Measurements from ENCODE around the gene KCNC2. TPM values are rescaled to one million over a fixed set of nuclear protein-coding genes. Genes with fewer than 3 reads are reported as not detected.
"Not testable (repeated sequence)": the region's sequence is repeated elsewhere in the genome, so short reads cannot be mapped to it uniquely, and the experiment has no call there.

KCNC2 gene
- not detected in 2 replicates for polyA plus RNA-seq (2014; cell fraction: cytosol; rRNA removed)
- polyA plus RNA-seq (2014; cell fraction: nucleus; rRNA removed) = not detected in 2 replicates

GRCh38 chr12:75209812-75210138, at the start of gene KCNC2:
Gene KCNC2, minus strand, starts transcription at chr12:75209839.
- no peak for DNase-seq (ENCODE audit: low spot score)

GRCh38 chr12:75259143-75259542, 49.5 kb upstream of the KCNC2 start:
- DNase-seq (ENCODE audit: low spot score) = no peak

DNA sequence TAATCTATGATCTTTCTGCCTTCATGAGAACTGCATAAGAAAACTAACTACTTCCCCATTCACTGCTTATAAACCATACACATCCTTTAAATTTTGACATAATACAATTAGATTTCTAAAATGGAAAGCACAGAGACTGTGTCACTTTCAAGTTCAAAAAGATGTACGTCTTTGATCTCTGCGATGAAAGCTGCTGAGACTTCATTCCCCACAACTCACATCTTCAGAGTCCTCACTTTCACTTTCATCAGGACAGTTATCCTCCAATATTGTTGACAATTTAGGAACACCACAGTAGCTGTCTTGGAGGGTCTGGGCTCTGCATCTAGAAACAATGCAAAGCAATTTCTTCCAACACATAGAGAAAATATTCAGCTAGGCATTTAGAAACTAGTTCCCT, 47.9 kb upstream of the KCNC2 start:
- DNase-seq (ENCODE audit: low spot score) = no peak

GRCh38 chr12:75245108-75245507, 35.5 kb upstream of the KCNC2 start:
- no peak for DNase-seq (ENCODE audit: low spot score)

DNA sequence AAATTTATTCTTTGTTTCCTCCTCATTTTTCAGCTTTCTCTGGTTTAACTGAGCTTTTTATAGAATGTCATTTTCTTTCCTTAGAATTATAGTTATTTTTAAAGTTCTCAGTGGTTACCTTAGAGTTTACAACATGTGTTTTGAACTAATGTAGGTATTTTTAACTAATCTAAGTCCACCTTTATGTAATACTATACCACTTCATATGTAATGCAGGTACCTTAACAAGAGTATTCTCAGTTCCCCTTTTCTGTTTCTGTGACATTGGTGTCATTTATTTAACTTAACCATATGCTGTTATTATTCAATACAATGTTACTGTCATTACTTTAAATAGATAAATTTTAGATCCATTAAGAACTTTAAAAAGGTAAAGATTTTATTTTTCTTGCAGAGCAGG, 30.3 kb upstream of the KCNC2 start:
- DNase-seq (ENCODE audit: low spot score) = no peak

DNA sequence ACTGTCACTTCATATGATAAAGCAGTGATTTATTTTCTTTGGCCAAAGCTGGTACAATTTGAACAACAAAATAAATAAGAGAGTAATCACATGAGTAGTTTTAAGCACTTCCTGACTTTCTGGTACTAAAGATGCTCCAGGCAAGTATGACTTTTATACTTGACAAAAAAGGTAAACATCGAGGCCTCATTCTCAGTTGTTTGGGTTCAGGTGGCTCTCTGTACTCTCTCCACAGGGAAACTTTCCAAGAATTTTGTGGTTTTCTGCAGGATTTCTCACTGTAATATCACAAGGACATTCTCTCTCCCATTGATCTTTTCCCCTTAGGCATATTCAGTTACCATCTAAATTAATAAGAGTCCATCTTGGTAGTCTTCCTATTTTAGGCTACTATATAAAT, 26.6 kb upstream of the KCNC2 start:
- DNase-seq (ENCODE audit: low spot score) = no peak

GRCh38 chr12:75227132-75227531, 17.5 kb upstream of the KCNC2 start:
- DNase-seq (ENCODE audit: low spot score) = no peak

DNA sequence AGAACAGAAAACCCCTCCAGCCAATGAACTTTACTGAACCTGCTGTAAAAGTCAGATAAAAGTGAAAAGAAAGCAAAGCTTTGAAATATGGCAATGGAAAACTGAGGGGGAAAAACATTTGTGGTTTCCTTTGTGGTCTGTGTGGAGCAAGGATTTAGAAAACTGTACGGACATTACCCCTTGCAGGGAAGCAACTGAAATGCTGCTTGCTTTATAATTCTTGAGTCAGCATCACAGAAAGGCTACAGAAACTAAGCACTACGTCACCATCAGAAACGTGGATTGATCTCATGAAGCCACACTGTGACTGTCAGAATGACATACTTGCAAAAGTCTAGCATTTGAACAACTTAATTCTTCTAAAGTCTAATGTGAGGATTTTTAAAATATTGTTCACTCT, 2.4 kb upstream of the KCNC2 start:
- no peak for DNase-seq (ENCODE audit: low spot score)

DNA sequence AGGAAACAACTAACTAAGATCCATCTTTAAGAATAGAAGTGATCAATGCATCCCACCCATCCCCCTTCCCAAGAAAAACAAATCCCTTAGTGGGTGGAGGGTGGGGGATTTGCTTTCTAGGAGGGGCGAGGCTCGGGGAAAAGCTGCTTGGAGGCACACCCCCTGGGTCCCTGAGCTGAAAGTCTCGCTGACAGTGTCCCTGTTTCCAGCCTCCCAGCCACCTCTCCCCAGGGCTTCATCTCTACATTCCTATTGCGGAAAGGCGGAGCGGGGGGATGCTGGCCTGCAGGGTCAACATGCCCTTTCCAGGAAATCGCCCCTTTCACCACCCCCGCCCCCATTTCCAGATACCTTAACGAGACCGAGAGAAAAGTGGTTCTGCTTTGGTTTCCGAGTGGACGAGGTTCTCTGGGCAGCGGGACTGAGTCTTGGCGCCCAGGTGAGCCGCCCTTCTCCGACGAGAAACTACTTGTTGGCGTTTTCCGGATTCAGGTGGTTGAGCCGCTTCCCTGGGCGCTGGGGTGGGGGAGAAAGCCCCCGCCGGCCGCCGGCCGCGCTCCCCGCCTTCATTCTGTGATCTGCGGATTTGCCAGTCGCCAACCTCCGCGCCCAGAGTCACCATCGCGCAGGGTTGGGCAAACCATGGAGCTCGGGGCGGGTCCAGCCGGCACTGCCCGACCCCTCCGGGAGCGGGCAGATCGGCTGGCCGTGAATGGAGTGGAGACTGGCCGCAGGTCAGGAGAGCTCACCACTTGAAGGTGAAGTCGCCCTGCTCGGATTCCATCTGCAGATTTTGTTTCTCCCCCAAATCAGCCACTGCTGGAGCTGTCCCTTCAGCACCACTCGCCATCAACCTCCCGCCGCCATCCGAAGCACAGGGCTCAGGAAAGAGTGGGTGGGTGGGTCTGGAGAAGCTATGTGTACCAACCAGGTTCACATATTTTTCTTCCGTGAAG, 505 bp downstream of the KCNC2 start:
- DNase-seq (ENCODE audit: low spot score) = peak; percentile 18

- no peak for DNase-seq (ENCODE audit: low spot score)
Observed at GRCh38 chr12:75207338-75208083, 2.1 kb downstream of the KCNC2 start.

- DNase-seq (ENCODE audit: low spot score) = no peak
Observed at GRCh38 chr12:75205558-75205957, 4.1 kb downstream of the KCNC2 start.

DNA sequence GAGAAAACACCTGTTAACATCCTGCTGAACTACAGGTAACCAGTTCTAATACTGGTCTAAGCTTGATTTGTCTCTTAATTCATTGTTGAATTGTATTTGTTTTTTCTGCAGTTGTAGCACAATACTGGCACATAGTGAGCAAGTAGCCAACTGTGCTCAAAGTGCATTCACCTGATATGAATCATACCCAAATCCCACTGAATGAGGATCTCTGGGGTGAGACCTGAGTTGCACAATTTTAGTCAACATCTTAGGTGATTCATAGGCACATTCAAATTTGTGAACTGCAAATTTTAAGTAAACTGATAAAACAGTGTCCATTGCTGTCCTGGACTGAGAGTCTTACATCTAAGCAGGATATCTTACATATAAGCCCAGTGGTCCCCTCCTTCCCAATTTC, 12.8 kb downstream of the KCNC2 start:
- no peak for DNase-seq (ENCODE audit: low spot score)

DNA sequence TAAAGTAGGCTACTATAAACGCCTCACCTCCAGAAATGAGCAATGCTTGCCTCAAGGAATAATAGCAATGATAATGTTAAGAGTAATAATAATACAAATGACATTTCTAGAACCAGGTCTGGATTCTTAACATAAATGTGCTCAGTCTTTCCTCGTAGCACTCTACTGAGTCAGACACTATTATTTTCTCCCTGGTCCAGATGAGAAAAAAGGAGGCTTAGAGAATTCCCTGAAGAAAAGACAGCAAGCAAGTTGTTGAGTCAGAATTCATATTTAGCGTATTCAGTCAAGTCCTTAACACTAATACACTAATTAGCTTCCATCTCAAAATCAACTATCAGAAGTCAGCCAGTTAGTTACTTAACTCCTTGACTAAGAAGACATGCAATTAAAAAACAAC, 13.2 kb downstream of the KCNC2 start:
- no peak for DNase-seq (ENCODE audit: low spot score)

- no peak for DNase-seq (ENCODE audit: low spot score)
Observed at GRCh38 chr12:75194250-75194649, 15.4 kb downstream of the KCNC2 start.

DNA sequence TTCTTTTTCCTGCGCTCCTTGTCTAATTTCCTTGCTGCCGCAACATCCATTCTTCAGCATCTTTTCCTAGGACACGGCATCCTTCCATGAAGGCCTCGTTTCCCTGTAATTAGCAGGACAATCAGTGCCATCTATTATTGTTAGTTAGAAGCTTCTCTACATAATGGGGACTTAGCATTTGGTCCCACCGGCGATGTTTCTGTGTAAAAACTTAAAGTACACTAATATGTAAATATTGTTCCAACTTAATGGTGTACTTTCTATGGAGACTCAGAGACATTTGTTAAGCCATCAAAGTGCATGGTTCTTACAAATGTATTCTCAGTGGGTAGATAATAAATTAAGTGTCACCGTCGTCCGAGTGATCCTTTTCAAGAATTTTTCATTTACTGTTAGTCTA, 17.4 kb downstream of the KCNC2 start:
- DNase-seq (ENCODE audit: low spot score) = no peak

DNA sequence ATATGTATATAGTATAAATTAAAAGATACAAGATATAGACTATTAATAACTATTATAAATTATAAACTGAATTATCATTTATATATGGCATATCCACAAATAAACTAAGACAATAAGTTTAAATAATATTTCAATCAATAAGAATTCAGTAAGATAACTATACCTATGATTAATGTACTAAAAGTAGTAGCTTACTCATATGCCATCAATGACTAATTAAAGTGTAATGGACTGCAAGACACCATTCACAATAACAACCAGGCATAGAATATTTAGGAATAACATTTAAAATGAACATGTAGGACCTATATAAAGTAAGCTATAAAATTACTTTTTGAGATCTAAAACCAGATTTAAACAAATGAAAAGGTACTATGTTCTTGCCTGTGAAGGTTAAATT, 18.8 kb downstream of the KCNC2 start:
- DNase-seq (ENCODE audit: low spot score) = no peak

GRCh38 chr12:75185881-75186280, 23.8 kb downstream of the KCNC2 start:
- not testable (repeated sequence) for DNase-seq (ENCODE audit: low spot score)

GRCh38 chr12:75184516-75184915, 25.1 kb downstream of the KCNC2 start:
- no peak for DNase-seq (ENCODE audit: low spot score)

GRCh38 chr12:75183967-75184366, 25.7 kb downstream of the KCNC2 start:
- DNase-seq (ENCODE audit: low spot score) = no peak

DNA sequence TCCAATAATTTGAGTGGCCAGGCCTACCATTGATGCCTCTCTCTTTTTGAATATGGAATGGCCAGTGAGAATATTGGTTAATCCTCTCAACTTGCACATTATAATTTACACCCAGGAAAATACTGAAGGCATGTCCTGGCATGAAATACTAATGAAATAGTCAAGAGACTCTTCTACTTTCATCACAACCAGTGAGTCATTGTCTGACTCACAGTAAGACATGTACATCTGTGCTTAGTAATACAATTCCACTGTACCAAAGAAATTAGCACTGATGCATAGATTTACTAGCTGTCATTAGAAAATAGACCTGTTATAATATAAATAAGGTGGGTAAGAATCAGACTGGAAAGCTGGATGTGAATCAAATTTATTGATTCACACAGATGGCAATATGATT, 31.6 kb downstream of the KCNC2 start:
- DNase-seq (ENCODE audit: low spot score) = no peak

- DNase-seq (ENCODE audit: low spot score) = no peak
Observed at GRCh38 chr12:75172611-75173010, 37.0 kb downstream of the KCNC2 start.

GRCh38 chr12:75170640-75171185, 38.9 kb downstream of the KCNC2 start:
- DNase-seq (ENCODE audit: low spot score) = no peak
